Mucosa of stomach (tissue), 1 donor: Measurements from ENCODE around the gene TMED8.
"Not testable (repeated sequence)": the region's sequence is repeated elsewhere in the genome, so short reads cannot be mapped to it uniquely, and the experiment has no call there.

Experiments
- H3K27me3 ChIP-seq: one replicate; pipeline ENCODE4 v1.7.0; 2013; ENCODE audit warnings: mild to moderate bottlenecking, low read length; ENCODE audit not compliant: control insufficient read depth, insufficient read depth
- H3K36me3 ChIP-seq: one replicate; pipeline ENCODE4 v1.7.0; 2013; ENCODE audit warnings: low read length; ENCODE audit not compliant: control insufficient read depth, insufficient read depth
- H3K4me1 ChIP-seq: one replicate; pipeline ENCODE4 v1.7.0; 2013; ENCODE audit warnings: mild to moderate bottlenecking, low read length; ENCODE audit not compliant: control insufficient read depth, insufficient read depth
- H3K4me3 ChIP-seq: one replicate; pipeline ENCODE4 v1.7.0; 2013; ENCODE audit warnings: low read length
- H3K9ac ChIP-seq: one replicate; pipeline ENCODE4 v1.7.0; 2013; ENCODE audit warnings: mild to moderate bottlenecking, low read length, moderate library complexity
- H3K9me3 ChIP-seq: one replicate; pipeline ENCODE4 v1.7.0; 2013; ENCODE audit warnings: mild to moderate bottlenecking, low read length, moderate library complexity; ENCODE audit not compliant: control insufficient read depth
- donor health status: Pancreatic carcinoma.

The TMED8 gene, protein sequence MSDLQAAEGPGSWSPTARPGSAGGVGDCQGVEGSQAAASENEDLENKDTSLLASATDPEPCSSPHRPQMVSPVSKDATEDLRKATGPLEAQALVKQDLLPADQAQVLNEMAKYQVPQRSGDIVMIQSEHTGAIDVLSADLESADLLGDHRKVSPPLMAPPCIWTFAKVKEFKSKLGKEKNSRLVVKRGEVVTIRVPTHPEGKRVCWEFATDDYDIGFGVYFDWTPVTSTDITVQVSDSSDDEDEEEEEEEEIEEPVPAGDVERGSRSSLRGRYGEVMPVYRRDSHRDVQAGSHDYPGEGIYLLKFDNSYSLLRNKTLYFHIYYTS

DNA sequence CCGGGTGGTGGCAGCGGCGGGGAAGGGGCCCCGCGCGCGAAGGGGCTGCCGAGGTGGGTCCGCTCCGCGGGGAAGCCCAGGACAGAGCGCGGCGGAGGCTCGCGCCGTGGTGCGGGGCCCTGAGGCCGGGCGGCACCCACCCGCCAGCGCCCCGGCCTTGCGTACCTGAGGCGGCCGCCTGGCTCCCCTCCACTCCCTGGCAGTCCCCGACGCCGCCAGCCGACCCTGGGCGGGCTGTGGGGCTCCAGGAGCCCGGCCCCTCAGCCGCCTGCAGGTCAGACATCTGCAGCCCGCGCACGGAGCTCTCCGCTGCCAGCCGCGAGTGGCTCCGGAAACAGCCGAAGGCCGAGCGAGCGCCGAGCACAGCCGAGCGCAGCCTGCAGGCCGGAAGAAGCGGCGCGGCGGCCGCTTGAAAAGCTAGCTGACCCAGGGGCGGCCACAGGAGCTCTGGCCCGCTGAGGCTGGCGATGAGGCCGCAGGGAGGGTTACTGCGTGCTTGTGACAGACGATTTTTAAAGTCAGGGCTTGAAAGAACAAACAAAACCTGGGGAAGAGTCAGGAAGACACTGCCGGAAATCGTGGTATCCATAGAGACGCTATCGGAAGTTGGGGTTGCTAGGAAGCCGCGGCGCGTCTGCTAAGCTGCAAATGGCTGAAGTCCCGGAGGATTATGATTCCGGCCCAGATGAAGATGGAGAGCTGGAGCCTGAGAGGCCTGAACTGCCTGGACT lies at the start of gene TMED8, which contains the start of gene SAMD15:
TMED8 (minus strand) TSS at position 324 of the 731 bp plus-strand sequence; CDS start at position 283, 41 bp downstream.
SAMD15 (plus strand) TSS at position 609 of the 731 bp plus-strand sequence; CDS start at position 649, 40 bp downstream.
- Histone ChIP-seq H3K9ac (peak within 1 kb of the TSS; percentile 90), H3K9me3 (no peaks in the 10 kb centered on the region), H3K4me1 (peaks cover 10% of the 10 kb centered on the region), H3K36me3 (no peaks in the 10 kb centered on the region), H3K4me3 (peak within 1 kb of the TSS; percentile 77), H3K27me3 (no peaks in the 10 kb centered on the region)

DNA sequence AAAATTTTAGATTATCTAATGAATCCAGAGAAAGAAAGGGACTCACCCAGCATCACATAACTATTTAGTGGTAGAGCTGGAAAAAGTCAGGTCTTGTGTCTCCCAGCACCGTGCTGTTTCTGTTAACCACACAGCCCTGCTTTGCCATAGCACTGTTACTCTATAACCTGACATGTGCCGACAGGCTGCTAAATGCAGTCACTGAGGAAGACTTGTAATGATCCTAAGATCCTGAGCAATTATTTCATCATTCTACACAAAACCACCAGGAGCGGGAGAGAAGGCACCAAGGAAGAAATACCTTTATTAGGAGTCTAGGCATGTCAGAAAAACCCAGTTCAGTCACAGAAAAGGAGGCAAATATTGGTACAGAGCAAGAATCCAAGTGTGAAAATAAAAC lies 49.5 kb upstream of the TMED8 start:
- Histone ChIP-seq H3K4me1 (no peaks in the 10 kb centered on the region), H3K9ac (no peak overlapping the region), H3K27me3 (no peaks in the 10 kb centered on the region), H3K4me3 (no peak overlapping the region), H3K36me3 (peaks cover 13% of the 10 kb centered on the region), H3K9me3 (no peaks in the 10 kb centered on the region)

DNA sequence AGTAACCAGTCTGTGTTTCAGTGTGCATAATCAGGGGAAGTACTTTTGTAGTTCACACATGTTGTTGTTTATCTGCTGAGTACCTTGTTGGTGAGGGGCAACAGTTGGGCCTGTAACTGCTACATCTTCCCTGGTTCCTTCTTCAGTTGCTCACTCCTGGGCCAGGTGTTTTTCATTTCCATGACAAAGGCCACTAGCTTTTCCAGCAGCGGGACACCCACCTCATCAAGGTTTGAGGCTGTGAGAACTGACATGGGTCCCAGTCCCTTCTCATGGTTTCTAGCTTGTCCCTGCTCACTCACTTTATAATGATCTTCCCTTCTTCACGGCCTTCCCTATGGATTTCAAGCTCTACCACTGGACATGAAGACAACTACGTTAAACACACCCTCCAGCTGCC lies 48.0 kb upstream of the TMED8 start:
- peaks cover 8% of the 10 kb centered on the region for H3K36me3 ChIP-seq

DNA sequence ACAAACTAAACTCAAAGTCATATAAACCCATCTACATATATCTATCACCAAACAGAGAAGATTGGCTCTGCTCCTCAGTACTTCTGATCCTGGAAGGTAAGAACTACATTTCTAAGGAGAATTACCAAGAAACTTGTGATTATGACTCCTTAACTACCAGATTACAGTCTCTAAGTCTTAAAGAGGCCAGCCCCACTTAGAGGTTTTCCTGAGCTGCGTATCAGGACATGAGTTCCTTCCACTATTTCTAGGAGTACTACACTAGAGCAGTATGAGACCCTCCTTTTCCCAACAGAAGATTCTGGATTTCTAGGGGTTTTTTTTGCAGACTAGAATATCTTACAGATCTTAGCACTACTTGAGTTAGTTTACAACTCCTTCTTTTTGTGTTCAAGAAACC lies 46.5 kb upstream of the TMED8 start, which contains the start of gene NOXRED1:
NOXRED1 (minus strand) TSS at position 101 of the 400 bp plus-strand sequence. CDS start 634 bp downstream, outside the sequence.
- no peak within 1 kb of the TSS for H3K4me3 ChIP-seq
- no peak within 1 kb of the TSS for H3K9ac ChIP-seq
- no peaks in the 10 kb centered on the region for H3K36me3 ChIP-seq
- H3K4me1 ChIP-seq: no peaks in the 10 kb centered on the region
- H3K27me3 ChIP-seq: no peaks in the 10 kb centered on the region
- H3K9me3 ChIP-seq: no peaks in the 10 kb centered on the region

More for the DNA sequence above, 48.0 kb upstream of the TMED8 start:
- no peaks in the 10 kb centered on the region for H3K9me3 ChIP-seq
- no peak overlapping the region for H3K4me3 ChIP-seq
- no peaks in the 10 kb centered on the region for H3K27me3 ChIP-seq
- no peak overlapping the region for H3K9ac ChIP-seq
- H3K4me1 ChIP-seq: no peaks in the 10 kb centered on the region

DNA sequence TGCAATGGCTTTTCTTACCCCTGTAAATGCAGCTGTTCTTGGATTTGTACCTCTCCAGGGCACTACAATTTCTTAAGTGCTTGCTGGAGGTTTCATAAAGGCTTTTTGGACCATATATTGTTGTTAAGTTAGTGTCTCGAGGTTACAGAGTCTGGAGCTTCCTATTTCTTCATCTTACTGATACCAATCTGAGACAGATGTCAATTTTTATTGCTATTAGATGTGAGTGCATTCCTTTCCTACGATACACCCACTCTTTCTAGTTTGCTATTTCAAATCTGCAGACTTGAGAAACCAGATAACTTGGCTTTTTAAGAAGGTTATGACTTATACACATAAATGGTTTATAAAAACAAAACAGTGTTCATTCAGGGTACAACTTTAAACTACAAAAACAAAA lies 44.3 kb upstream of the TMED8 start:
- Histone ChIP-seq H3K27me3 (no peaks in the 10 kb centered on the region), H3K36me3 (no peaks in the 10 kb centered on the region), H3K4me1 (no peaks in the 10 kb centered on the region), H3K4me3 (no peak overlapping the region), H3K9ac (no peak overlapping the region), H3K9me3 (no peaks in the 10 kb centered on the region)

DNA sequence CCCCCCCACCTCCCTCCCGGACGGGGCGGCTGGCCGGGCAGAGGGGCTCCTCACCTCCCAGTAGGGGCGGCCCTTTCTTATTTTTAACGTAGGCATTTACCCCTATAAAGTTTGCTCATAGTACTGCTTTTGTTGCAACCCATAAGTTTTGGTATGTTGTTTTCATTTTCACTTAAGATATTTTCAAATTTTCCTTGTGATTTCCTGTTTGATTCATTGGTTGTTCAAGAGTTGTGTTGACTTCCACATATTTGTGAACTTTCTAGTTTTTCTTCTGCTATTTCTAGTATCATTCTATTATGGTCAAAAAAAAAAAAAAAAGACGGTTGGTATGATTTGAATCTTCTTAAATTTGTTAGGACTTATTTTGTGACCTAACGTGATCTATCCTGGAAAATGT lies 39.9 kb upstream of the TMED8 start:
- Histone ChIP-seq H3K36me3 (no peaks in the 10 kb centered on the region), H3K4me3 (no peak overlapping the region), H3K27me3 (no peaks in the 10 kb centered on the region), H3K4me1 (no peaks in the 10 kb centered on the region), H3K9me3 (no peaks in the 10 kb centered on the region), H3K9ac (no peak overlapping the region)

DNA sequence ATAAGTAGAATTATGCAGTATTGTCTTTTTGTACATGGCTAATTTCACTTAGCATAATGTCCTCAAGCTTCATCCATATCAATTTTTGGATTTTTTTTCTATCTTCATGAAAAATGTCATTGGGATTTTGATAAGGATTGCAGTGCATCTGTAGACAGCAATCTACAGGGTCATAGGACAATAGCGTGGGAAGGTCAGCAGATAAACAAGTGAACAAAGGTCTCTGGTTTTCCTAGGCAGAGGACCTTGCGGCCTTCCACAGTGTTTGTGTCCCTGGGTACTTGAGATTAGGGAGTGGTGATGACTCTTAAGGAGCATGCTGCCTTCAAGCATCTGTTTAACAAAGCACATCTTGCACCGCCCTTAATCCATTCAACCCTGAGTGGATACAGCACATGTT lies 39.2 kb upstream of the TMED8 start:
- not testable (repeated sequence) for H3K36me3 ChIP-seq, H3K4me1 ChIP-seq, H3K27me3 ChIP-seq, H3K9me3 ChIP-seq, H3K9ac ChIP-seq, H3K4me3 ChIP-seq

DNA sequence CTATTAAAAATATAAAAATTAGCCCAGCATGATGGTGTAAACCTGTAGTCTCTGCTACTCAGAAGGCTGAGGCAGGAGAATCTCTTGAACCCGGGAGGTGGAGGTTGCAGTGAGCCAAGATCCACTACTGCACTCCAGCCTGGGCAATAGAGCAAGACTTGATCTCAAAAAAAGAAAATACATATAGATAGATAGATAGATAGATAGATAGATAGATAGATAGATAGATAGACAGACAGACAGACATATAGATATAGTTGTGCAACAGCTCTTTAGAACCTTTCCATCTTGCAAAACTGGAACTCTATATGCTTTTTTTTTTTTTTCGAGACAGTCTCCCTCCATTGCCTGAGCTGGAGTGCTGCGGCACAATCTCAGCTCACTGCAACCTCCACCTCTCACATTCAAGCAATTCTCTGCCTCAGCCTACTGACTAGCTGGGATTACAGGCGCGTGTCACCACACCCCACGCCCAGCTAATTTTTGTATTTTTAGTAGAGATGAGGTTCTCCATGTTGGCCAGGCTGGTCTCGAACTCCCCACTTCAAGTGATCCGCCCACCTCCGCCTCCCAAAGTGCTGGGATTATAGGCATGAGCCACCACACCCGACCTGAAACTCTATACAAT lies 38.6 kb upstream of the TMED8 start:
- not testable (repeated sequence) for H3K4me1 ChIP-seq, H3K9me3 ChIP-seq, H3K9ac ChIP-seq, H3K36me3 ChIP-seq, H3K4me3 ChIP-seq, H3K27me3 ChIP-seq

DNA sequence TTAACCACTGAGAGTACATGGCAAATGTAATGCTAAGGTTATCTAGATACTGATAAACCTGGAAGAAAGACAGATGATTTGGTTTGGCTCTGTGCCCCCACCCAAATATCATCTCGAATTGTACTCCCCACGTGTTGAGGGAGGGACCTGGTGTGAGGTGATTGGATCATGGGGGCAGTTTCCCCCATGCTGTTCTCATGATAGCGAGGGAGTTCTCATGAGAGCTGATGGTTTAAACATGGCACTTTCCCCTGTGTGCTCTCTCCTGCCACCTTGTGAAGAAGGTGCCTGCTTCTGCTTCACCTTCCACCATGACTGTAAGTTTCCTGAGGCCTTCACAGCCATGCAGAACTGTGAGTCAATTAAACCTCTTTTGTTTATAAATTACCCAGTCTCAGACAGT lies 32.2 kb upstream of the TMED8 start:
- Histone ChIP-seq H3K4me1 (no peaks in the 10 kb centered on the region), H3K4me3 (no peak overlapping the region), H3K36me3 (no peaks in the 10 kb centered on the region), H3K9ac (no peak overlapping the region), H3K9me3 (no peaks in the 10 kb centered on the region), H3K27me3 (no peaks in the 10 kb centered on the region)

DNA sequence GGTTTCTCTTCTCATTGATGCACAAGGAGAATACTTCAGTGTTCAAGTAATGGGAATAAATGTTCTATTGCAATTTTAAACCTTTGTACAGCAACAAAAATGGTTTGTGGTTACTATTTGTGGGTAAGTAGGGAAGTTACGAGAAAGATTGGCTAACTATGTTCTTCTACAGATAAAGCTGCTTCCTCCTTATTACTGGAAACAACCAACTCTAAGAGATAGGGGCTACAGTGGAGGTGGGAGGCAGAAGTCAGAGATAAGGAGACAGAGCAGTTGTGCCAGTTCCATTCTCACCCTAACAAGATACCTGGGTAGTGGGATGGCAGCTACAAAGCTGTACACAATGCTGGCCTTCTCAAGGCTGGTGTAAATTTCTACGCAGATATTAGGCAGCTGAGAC lies 30.3 kb upstream of the TMED8 start:
- Histone ChIP-seq H3K36me3 (no peaks in the 10 kb centered on the region), H3K4me1 (no peaks in the 10 kb centered on the region), H3K9me3 (no peaks in the 10 kb centered on the region), H3K9ac (no peak overlapping the region), H3K4me3 (no peak overlapping the region), H3K27me3 (no peaks in the 10 kb centered on the region)

DNA sequence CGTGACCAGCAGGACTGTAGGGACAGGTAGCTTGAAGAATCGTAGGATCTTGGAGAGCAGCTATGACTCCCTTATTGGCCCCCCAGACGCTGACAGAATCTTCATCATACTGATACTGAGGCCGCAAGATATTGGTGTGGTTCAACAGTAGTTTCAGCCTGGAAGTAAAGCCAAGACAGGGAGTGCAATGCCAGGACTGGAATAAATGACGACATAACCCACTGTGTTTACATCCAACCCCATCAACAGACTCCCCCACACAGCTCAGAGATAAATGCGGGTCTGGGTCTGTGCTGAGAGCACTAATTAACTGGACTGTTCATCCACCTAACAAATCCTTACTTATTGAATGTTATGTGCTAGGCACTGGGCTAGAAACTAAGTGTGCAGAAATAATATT lies 29.8 kb upstream of the TMED8 start:
- Histone ChIP-seq H3K9ac (no peak overlapping the region), H3K27me3 (no peaks in the 10 kb centered on the region), H3K4me3 (no peak overlapping the region), H3K4me1 (no peaks in the 10 kb centered on the region), H3K36me3 (no peaks in the 10 kb centered on the region), H3K9me3 (no peaks in the 10 kb centered on the region)

DNA sequence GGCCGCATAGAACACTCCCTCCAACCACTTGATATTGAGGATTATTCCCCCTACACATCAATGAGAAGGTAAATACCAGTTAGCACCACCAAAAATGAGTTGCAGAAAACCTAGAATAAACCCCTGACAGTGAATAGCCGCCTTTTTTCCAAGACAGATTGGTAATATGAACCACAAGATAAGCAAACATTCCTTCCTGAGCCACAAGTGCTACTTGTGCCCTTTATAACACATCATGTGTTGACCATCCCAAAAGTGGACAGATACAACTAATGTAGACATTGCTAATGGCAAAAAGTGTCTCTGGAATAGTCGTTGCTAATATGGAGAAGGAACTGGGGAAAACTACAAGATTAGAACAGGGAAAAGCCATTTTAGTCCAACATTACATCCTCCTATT lies 29.2 kb upstream of the TMED8 start:
- Histone ChIP-seq H3K27me3 (no peaks in the 10 kb centered on the region), H3K9me3 (no peaks in the 10 kb centered on the region), H3K36me3 (no peaks in the 10 kb centered on the region), H3K4me3 (no peak overlapping the region), H3K9ac (no peak overlapping the region), H3K4me1 (no peaks in the 10 kb centered on the region)
